OCI-LY1 (cell line): ENCODE results near the gene DOK7.

Experiments
- H2AFZ ChIP-seq: fragments of 200-600 bp; sonication (generic), shearing (Covaris generic); 2 replicates; pipeline ENCODE4 v1.6.0; 2014; ENCODE audit warnings: antibody characterized with exemption, mild to moderate bottlenecking, low read length
- H3F3A ChIP-seq: fragments of 200-600 bp; sonication (generic), shearing (Covaris generic); 2 replicates; pipeline ENCODE4 v1.6.0; 2014; ENCODE audit warnings: mild to moderate bottlenecking, antibody characterized with exemption, low read length, moderate library complexity; ENCODE audit not compliant: insufficient read depth
- H3K27ac ChIP-seq: fragments of 200-600 bp; sonication (generic); 2 replicates; pipeline ENCODE4 v1.5.1; 2014; ENCODE audit warnings: low read length, mixed run types, mild to moderate bottlenecking, low read depth; ENCODE audit not compliant: poor library complexity, severe bottlenecking
- H3K27me3 ChIP-seq: fragments of 200-600 bp; sonication (generic); 2 replicates; pipeline ENCODE4 v1.6.0; 2014; ENCODE audit warnings: antibody characterized with exemption, mild to moderate bottlenecking, low read length, moderate library complexity; ENCODE audit not compliant: insufficient read depth
- H3K36me3 ChIP-seq: fragments of 200-600 bp; sonication (generic); 2 replicates; pipeline ENCODE4 v1.6.1; 2014; ENCODE audit warnings: mild to moderate bottlenecking, antibody characterized with exemption, low read length, moderate library complexity, mixed read lengths; ENCODE audit not compliant: insufficient read depth
- H3K4me1 ChIP-seq: fragments of 200-600 bp; sonication (generic); 2 replicates; pipeline ENCODE4 v1.5.1; 2014; ENCODE audit warnings: mild to moderate bottlenecking, low read length, moderate library complexity; ENCODE audit not compliant: insufficient read depth, severe bottlenecking
- H3K4me2 ChIP-seq: fragments of 200-600 bp; sonication (generic), shearing (Covaris generic); 2 replicates; pipeline ENCODE4 v1.6.1; 2014; ENCODE audit warnings: low read length
- H3K4me3 ChIP-seq: fragments of 200-600 bp; sonication (generic); 2 replicates; pipeline ENCODE4 v1.5.1; 2014; ENCODE audit warnings: low read length, low read depth, mild to moderate bottlenecking, mixed read lengths; ENCODE audit not compliant: poor library complexity, severe bottlenecking
- H3K79me2 ChIP-seq: fragments of 200-600 bp; shearing (Covaris generic); 2 replicates; pipeline ENCODE4 v1.6.1; 2016; ENCODE audit warnings: mixed run types, low read length, mixed read lengths; ENCODE audit not compliant: insufficient read depth
- H3K9ac ChIP-seq: fragments of 200-600 bp; sonication (generic), shearing (Covaris generic); 2 replicates; pipeline ENCODE4 v1.6.1; 2014; ENCODE audit warnings: mild to moderate bottlenecking, low read length, mixed read lengths
- H3K9me2 ChIP-seq: fragments of 200-600 bp; sonication (generic), shearing (Covaris generic); 2 replicates; pipeline ENCODE4 v1.6.1; 2014; ENCODE audit warnings: low read depth, mild to moderate bottlenecking, low read length, mixed read lengths
- H3K9me3 ChIP-seq: fragments of 200-600 bp; shearing (Covaris generic); 2 replicates; pipeline ENCODE4 v1.6.1; 2014; ENCODE audit warnings: low read length, mixed read lengths
- H4K20me1 ChIP-seq: fragments of 200-600 bp; sonication (generic), shearing (Covaris generic); 2 replicates; pipeline ENCODE4 v1.6.0; 2016; ENCODE audit warnings: mild to moderate bottlenecking, low read length; ENCODE audit not compliant: insufficient read depth
- CTCF ChIP-seq: fragments of 200-600 bp; sonication (generic), shearing (Covaris generic); IDR thresholded peaks from 2 replicates; pipeline ENCODE4 v1.5.1; 2017; ENCODE audit warnings: mild to moderate bottlenecking, antibody characterized with exemption, low read length, moderate library complexity, mixed read lengths
- EZH2 ChIP-seq: fragments of 200-600 bp; sonication (generic), shearing (Covaris generic); IDR thresholded peaks from 2 replicates; pipeline ENCODE4 v1.8.0; 2017; ENCODE audit warnings: borderline replicate concordance, mixed run types, mild to moderate bottlenecking, antibody characterized with exemption, low read length, moderate library complexity, mixed read lengths

Gene DOK7

GRCh38 chr4:3483471-3483921 lies 20.4 kb downstream of the DOK7 start:
- H3K4me1 ChIP-seq, result no peaks in the 10 kb centered on the region
- no peaks in the 10 kb centered on the region for H3K9me2 ChIP-seq
- no peaks in the 10 kb centered on the region for H3K9me3 ChIP-seq
- H3K79me2 ChIP-seq, result no peaks in the 10 kb centered on the region
- H3K4me2 ChIP-seq, result no peak overlapping the region
- no peak overlapping the region for H3K9ac ChIP-seq
- TF ChIP-seq CTCF, result no peak
- no peak for TF ChIP-seq EZH2
- no peak overlapping the region for H3K27ac ChIP-seq
- no peaks in the 10 kb centered on the region for H3K27me3 ChIP-seq
- no peaks in the 10 kb centered on the region for H3K36me3 ChIP-seq
- no peak overlapping the region for H3K4me3 ChIP-seq
- no peak overlapping the region for H2AFZ ChIP-seq
- no peaks in the 10 kb centered on the region for H3F3A ChIP-seq
- H4K20me1 ChIP-seq, result no peaks in the 10 kb centered on the region

GRCh38 chr4:3484057-3484973 lies 21.2 kb downstream of the DOK7 start:
- Histone ChIP-seq H4K20me1 (no peaks in the 10 kb centered on the region), H3K9me3 (no peaks in the 10 kb centered on the region), H3K27ac (no peak overlapping the region), H3K36me3 (no peaks in the 10 kb centered on the region), H3K9me2 (no peaks in the 10 kb centered on the region), H2AFZ (no peak overlapping the region), H3K4me3 (no peak overlapping the region), H3K27me3 (no peaks in the 10 kb centered on the region), H3F3A (no peaks in the 10 kb centered on the region), H3K79me2 (no peaks in the 10 kb centered on the region), H3K4me2 (no peak overlapping the region), H3K9ac (no peak overlapping the region), H3K4me1 (no peaks in the 10 kb centered on the region)
- TF ChIP-seq CTCF, result no peak
- TF ChIP-seq EZH2, result no peak

GRCh38 chr4:3485011-3485791 lies 22.1 kb downstream of the DOK7 start:
- Histone ChIP-seq H3K9ac (no peak overlapping the region), H3K27me3 (no peaks in the 10 kb centered on the region), H3K79me2 (no peaks in the 10 kb centered on the region), H3K4me3 (no peak overlapping the region), H3K4me1 (no peaks in the 10 kb centered on the region), H4K20me1 (no peaks in the 10 kb centered on the region), H3K4me2 (no peak overlapping the region), H3F3A (no peaks in the 10 kb centered on the region), H3K36me3 (no peaks in the 10 kb centered on the region), H3K9me3 (no peaks in the 10 kb centered on the region), H3K9me2 (no peaks in the 10 kb centered on the region), H2AFZ (no peak overlapping the region), H3K27ac (no peak overlapping the region)
- TF ChIP-seq EZH2 (no peak), CTCF (no peak)
